Measurements from ENCODE around the gene SLC6A12.

DNA sequence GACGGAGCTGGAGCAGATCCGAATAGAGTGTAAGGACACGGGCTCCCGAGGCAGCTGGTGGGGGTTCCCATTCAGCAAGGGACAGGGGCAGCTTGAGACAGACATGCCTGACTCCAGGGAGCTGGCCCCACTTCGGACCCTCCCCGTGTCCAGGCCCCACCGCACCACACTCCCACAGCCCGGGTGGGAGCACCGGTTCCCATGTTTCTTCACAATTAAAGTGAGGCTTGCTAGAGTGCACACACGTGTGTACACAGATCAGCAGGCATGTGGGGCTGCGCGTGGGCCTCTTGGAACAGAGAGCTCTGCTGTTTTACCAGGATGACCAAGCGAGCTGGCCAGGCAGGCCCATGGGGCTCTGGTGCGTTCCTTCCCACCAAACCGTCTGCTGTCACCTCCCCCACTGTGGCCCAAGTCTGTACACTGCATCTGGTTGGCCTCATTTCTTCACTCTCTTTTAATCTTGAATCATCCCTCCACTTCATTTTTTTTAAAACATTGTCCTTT, 48.0 kb downstream of the SLC6A12 start:
- TF ChIP-seq CTCF (IDR thresholded peaks at IDR 0.05) (no peak), POLR2AphosphoS5 (IDR thresholded peaks at IDR 0.05; ENCODE audit: insufficient read depth in 1 of 2, low read depth in 1 of 2) (no peak)

Measured in vagina (tissue), 2 donors.